HG03378 (cell line): ENCODE data around the gene MKNK1.

Source experiments
- ATAC-seq: cut with Tn5 transposase; IDR thresholded peaks from one replicate; pipeline ENCODE4 v1.9.1; 2021; ENCODE audit warnings: mild to moderate bottlenecking, moderate library complexity; ENCODE audit not compliant: unreplicated experiment

MKNK1 gene

DNA sequence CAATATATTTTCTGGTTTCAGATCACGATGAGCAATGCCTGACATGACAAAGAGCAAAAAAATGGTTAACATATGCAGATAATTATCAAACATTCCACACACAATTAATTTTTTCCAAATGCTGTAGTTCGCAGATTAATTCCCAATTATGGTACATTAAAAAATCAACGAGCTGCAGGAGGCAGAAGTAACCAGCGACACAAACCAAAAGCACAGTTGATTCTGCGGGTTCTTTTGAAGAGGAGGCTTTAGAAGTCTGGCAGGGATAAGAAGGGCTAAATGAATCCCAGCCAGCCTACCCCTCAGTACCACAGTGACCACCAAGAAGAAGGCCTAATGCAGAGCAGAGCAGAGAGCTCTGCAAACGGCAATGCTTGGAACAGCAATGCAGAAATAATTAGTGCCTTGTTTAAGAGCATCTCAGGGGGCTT, 35.6 kb downstream of the MKNK1 start:
- ATAC-seq = no peak

DNA sequence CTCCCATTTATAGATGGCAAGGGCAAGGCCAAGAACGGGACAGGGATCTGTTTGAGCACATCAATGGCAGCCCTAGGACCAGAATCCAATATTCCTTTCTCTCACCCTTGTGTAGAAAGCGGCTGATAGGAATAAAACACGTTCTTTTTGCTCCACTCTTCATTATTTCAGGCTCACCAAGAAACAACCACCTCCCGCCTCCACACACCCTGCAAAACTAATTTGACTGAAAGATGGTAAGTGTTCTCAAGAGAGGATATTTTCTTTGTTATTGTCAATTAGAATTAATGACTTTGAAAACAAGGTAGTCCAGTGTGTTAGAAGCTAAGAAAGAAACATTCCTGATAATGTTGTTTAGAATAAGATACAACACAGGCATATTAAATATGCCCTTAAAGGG, 40.7 kb downstream of the MKNK1 start:
- no peak for ATAC-seq

DNA sequence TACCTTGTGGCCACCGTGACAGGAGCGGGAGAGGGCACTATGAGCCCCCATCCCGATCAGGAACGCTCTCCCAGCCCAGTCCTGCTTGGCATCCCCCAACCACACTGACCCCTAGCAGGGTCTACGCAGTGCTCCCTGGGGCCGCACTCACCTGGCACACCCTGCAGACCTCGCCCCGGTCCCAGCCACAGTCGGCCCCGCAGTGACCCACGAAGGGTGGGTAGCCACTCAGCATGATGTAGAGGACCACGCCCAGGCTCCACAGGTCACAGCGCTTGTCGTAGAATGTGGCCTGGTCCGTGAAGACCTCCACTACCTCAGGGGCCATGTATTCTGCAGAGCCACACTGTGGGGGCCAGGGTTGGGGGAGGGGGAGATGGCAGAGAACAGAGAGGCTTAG, 41.6 kb downstream of the MKNK1 start:
- ATAC-seq = no peak

DNA sequence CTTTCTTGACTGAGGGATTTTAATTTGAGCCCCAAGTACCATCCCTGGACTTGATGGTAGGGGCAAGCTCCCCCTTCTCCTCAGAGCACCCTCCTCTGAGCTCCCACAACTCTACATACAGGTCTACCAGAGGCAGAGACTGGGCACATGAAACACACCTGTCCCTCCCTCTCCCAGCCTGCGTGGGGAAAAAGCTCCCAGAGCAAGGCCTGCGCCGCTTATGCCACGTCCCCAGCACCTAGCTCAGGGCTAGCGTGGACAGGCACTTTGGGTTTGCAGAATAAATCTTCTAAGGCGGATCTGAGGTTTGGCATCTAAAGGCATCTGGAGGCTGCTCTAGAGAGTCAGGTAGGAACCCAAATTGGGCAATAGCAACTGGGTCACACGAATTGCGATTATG, 45.1 kb downstream of the MKNK1 start:
- no peak for ATAC-seq

DNA sequence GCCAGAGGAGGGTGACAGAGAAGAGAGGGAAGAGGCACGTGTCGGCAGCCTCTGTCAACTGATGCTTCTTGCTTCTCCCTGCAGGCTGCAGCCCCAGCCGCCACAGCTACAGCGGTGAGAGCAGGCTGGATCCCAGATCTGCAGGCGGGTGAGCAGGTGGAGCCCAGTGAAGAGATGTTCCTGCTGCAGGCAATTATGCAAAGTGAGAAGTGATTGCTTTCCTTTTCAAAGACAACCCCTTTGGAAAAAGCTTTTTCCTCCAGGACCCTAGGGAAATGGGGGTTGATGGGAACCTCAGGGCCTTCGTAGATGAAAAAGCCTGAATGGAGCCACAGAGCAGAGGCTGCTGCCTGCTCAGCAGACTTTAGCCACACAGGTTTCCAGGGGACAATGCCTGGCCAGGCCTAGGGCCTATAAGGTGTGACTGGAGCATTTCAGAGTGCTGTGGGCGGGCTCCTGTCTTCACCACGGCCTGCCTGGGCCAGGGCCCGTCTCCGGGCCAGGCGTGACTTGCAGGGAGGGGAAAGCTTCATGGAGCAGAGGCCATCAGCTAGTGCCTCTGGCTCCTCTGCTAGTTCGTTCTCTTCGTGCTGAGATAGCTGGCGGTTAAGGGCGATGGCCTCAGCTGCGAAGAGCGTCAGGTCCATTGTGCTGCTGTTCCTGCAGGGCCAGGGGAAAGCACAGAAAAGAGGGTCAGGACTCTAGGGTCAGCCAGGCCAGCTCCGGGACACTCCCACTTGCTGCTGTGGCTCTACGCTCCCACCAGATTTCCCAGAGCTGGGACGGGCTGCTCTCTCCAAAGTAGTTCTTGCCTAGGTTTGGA, 45.7 kb downstream of the MKNK1 start:
- no peak for ATAC-seq

DNA sequence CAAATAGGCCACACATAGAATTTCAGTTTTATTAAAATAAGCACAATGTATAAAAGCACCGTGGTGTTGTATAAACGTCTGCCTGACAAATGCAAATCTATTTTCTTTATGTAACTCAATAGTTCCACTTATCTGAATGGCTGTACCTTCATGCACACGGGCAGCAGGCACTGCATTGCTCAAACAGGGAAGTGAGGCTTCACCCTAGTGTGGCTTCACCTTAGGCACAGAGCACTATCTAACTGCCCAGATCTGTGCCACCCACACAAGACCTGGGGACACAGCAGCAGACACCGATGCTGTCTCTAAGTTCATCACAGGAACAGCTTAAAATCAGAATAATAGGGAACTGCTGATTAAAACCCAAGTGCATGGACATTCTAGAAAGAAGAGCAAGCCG, 46.7 kb downstream of the MKNK1 start:
- ATAC-seq = no peak

DNA sequence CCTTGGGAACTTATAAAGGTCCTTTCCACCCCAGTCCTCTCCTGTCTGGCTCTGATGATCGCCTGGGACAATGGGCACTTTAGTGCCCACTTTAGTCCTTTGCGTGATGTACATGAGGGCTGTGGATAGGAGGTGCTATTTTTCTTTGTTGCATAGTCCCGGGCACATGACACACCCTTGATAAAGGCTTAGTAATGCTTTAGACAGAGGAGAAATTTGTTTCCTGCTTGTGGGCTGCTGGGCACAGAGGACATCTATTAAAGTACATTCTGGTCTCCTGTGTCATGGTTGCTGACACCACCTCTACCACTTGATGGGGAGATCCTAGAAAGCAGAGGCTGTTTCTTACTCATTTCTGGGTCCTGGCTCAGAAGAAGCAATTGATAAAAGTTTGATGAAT, 47.2 kb downstream of the MKNK1 start:
- ATAC-seq = no peak

DNA sequence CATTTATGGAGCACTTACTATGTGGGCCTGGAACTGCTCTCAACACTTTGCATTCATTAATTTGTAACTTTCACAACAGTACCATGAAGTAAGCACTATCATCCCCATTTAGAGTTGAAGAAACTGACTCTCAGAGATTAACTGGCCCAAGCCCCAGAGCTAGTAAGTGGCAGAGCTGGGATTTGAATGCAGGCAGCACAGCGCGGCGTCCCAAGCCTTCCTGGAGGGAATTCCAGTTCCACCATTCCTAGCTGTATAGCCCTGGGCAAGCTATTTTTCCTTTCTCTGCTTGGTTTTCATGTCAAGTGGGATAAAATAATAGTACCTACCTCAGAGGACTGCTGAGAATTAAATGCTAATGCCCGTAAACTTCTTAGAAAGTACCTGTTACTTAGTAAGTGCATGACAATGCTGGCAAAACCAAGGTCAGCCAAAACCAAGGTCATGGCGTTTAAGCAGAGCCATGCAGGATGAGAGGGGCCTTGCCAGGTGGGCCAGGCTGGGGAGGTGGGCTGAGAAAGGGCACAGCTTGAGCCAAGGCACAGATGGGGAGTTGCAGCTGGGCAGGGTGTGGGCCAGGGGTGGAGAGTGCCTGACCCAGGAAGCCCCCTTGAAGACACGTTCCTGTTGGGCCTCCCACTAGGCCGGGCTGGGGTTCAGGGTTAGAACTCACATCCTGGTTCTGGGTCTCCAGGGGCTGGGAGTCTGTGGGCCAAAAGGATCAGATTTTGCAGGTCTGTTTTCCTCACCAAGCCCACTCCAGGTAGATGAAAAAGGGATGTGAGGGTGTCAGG, 48.0 kb downstream of the MKNK1 start:
- no peak for ATAC-seq

DNA sequence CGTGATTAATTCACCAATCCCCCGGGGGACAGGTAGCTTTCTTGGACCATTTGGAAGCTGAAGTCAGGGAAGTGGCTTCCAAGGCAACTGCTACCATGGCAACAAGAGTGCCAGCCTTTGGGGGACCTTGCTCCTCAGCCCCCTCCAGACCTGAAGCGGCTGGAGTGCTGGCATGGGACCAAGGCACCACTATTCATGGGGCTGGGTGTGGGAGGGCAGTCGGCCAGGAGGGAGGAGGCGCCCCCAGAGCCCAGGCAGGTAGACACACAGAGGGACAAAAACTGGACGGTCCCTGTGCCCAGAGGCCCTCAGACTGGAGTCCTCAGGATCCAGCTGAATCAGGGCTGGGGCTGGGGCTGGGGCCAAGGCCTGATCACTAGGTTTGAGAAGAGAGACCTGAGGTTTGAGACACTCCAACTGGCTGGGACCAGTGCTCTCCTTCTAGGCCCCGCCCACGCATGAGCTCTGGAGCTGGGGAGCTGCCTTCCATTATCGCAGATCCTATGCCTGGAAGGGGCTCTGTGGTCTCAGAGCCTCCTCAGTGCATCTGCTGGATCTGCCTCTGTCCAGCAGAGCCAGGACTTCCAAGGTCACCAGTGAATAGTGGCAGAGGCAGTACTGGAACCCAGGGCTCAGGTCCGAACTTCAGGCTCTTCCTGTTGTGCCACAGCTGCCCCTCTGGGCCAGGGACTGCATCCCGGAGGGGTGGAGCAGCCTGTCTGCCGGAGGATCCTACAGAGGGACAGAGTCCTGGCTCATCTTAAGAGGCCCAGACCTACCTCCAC, 49.3 kb downstream of the MKNK1 start:
- no peak for ATAC-seq

DNA sequence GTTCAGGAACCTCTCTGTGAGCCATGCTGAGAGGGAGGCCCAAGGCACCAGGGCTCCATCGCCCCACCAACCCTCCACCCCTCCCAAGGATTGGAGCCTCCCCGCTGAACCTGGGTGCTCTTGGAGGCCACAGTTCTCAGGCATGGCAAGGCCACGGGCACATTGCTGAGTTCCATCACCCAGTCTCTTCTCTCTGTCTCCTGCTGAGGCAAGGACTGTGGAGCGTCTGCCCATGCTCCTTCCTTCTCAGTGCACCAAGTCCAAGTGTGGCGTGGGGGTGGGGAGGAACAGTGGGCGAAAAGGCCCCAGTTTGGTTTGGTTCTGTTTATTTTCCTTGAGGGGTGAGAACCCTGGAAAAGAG, 49.9 kb downstream of the MKNK1 start:
- no peak for ATAC-seq

DNA sequence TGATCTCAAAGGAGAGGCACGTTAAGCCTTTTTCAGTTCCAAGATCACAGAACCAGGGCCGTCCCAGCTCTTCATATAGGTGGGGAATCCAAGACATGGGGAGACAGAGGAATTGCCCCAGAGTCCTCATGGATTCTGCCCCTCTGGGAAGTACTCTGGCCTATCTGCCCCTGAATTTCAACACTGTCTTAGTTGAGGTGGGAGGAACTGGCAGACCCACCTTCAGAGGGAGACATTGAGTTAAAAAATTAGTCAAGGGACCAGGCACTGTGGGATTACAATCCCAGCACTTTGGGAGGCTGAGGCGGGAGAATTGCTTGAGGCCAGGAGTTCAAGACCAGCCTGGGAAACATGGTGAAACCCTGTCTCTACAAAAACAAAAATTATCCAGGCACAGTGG, 50.6 kb downstream of the MKNK1 start:
- ATAC-seq = no peak

DNA sequence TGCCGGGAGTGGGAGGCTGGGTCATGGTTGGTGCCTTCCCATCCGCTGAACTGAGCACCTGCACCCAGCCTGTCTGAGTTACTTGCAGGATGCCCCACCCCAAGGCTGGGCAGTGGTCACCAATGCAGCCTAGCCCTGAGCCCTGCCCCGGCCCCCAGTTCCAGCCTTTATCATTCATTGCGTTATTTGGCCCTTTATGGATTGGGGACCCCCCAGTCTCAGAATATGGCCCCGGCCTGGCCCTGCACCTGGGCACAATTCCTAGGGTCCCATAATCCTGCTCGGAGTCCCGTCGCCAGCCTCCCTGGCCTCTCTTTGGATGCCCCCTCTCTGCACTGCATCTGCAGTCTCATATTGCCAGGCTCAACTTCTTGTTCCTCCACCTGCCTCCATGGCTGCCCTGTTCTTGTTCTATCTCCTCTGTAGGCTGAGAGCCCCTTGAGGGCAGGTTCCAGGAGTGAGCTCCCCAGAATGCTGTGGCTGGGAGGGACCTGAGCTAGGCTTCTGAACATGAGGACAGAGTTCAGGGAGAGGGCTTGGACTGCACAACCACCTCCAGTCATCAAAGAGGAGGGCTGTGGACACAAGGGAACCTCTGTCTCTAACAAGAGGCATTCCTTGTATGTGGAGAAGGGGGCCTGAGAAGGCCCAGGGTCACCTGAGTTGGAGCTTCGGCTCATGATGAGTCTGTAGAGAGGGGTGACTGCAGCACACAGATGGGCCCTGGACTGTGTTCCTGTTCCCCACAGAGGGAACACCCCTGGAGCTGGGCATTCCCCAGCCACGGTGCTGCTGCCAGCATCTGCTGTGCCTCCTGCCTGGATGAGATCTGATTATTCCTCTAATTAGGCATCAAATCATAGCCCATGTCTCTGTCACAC, 51.5 kb downstream of the MKNK1 start:
- ATAC-seq = no peak

DNA sequence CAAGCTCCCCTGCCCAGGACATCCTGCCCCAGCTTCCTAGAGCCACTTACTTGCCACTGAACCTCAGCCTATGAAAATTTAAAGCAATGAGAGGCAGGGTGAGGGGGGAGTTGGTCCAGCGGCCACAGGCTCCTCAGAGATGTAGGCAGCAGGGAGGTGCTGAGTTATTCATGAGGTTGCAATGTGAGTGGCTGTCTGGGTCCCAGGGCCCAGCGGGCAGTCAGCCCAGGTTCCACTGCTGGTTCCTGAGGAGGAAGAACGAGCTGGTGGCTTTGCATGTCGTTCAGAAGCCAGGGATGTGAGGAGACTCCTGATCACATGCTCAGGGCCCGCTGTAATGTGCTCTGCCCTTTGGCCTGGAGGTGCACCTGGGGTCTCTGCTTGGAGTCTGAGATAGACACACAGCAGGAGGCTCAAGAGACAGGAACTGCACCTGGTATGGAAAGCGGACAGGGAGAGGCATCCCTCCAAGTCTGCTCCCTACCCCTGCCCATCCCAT, 52.4 kb downstream of the MKNK1 start, which contains the start of gene KNCN:
TSS of gene KNCN (minus strand) at position 51 of the 499 bp plus-strand sequence. CDS start 432 bp downstream, outside the sequence.
- ATAC-seq = no peak

DNA sequence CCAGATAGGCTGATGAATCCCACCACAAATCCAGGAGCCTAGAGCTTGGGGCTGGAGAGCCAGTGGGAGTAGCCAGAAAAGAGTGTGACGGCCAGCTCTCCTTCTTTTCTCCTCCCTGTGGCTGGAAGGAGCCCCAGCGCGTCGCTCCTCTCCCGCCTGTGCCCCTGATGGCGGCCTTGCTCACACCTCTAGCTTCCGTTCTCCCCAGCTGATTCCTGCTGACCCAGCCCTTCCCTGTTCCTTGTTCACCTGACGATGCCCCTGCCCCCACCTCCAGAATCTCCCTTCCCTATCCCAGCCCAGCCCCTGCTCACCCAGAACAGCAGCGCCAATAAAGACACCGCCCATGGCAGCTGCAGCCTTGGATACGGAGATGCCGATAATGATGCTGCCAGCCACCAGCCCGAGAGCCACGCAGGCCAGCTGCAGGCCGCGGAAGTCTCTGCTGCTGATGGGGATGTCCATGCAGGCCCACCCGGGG, 53.3 kb downstream of the MKNK1 start:
- no peak for ATAC-seq

DNA sequence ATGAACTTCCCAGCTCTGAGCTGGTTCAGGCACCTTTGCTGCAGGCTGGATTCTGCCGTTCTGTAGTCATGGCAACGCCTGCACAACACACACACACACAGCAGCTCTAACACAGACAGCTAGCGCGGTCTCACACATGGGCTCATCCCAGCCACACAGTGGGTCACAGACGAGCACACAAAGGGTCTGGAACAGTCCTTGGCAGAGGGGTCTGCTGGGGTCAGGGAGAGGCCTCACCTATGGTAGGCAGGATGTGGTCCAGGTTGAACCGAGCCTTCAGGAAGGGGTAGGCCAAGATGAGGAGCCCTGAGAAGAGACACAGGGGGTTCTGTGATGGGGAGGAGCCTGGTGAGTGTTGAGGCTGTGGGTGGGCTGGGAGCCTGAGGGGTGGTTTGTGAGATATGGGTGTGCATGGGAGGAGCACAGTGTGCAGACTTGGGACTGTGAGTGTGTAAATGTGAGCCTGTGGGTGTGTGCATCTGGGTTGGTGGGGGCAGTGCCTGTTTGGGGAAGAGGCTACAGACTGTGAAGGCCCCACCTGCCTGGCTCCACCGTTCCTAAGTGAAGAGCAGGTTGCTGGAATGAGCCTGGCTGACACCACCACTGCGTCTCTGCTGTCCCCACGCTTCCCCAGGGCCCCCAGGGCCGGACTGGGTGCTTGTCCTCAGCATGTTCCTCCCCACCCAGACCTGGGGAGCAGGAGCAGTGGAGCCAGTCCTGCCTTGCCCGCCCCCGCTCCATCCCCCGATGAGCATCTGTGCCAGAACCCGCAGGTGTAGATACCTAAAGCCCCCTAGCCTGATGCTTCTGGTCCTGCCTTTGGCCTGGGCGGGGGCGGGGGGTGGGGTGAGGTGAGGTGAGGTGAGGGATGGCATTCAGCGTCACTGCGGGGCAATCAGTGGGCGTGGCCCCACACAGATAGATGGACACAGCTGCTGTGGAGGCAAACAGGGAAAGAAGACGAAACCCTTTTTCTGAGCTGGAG, 54.1 kb downstream of the MKNK1 start:
- no peak for ATAC-seq

DNA sequence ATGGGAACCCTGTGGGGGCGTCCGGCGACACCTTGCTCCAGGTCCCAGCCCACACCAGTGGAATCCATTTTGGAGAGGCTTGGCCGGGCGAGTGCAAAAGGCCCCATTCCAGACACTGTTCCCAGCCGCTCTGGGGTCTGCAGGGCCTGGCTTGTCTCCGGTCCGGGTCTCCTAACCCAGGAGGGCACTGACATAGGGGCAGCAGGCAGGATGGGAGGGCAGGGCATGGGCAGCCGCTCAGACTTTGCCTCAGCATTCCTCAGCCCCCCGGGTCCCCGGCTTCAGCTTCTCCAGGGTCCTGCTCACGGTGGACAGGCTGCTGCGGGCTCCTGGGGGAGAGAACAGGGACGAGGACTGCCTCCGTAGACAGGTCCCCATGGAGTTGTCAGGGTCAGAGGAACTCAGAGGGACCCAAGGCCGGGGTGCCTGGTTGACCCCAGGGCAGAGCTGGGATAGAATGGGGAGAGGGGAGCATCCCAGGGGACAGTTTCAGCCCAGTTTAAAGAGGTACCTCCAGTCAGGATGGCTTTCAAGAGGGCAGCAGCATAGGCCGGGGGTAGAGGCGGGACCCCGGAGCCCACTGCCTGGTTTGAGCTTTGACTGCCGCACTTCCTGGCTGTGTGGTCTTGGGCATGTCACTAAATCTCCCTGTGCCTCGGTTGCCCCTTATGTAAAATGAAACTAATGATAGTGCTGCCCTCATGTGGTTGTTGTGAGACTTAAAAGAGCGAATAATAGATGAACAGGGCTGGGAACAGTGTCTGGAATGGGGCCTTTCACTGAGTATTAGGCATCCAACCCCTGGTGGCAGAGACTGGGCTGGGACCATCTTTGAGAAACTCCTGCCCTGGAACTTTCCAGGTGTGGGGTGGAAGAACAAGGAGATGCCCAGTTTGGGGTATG, 56.3 kb downstream of the MKNK1 start:
- ATAC-seq = no peak

DNA sequence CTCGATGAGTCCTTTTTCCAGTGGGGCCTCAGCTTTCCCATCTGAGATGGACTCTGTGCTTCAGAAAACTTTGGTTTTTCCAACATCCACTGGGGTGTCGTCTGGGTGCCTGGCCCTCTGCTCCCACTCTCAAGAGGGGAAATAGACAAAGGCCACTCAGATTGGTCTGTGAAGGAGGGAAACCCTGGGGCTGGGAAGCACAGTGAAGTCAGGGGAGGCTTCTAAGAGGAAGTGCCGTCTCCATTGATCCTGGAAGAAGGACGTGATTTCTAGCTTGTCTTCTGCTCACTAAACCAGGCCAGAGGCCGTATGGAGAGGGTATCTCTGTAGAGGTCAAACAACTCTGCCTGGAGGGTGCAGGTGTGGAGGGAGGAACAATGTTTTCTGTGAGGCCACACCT, 57.9 kb downstream of the MKNK1 start:
- no peak for ATAC-seq

DNA sequence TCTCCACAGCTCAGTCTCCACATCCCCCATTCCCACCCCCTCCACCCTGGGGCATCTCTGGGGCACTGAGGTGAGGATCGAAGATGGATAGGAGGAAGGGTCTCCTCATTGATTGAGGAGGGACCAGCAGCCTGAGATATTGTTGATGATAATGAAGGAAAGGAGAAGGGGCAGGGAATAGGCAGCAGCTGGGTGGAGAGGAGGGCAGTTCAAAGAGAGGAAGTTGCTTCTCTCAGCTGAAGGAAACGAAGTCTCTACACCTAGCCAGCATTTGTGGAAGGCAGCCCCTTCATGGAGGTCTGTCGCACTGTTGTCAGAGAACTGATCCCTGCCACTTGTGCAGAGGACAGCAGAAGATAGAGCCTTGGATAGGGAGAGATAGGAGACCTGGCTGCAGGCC, 58.3 kb downstream of the MKNK1 start:
- ATAC-seq = no peak
